ENCODE measurements around the gene MATN3.

MATN3 gene

DNA sequence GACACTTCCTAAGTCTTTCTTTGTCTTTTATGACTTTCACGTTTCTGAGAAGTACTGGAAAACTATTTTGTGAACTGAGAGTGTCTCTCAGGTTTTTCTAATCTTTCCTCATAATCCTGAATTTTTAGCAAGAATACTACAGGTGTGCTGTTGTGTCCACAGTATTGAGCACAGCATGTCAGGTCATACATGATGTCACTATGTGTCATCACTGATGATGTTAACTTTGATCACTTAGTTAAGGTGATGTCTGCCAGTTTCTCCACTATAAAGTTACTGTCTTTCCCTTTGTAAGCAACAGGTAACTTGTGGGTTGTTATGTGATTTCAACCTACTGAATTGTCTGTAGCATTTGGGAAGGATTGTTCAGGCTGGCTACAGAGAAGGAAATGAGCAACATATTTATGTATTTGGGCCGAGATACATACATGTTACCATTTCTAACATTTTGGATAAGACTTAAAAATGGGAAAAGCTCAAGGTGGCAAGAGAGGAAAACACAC lies 11.1 kb downstream of the MATN3 start:
- no peak for DNase-seq

DNA sequence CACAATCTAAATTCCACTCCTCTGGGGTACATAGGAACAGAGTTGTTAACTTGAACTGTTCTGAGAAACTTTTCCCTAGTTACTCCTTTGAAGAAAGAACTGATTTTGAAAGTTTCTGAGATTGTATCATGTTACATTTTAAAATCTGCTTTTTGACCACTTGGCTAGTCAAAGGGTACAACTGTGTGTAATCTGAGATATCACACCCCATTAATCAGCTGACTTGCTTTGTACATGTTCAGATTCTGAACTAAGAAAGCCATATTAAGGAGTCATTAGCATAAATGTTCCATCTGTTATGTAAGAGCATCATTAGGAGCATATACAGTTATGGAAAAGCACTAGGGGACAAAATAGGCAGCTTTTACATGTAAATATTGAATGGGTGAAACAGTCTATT lies 18.7 kb downstream of the MATN3 start:
- DNase-seq = no peak

DNA sequence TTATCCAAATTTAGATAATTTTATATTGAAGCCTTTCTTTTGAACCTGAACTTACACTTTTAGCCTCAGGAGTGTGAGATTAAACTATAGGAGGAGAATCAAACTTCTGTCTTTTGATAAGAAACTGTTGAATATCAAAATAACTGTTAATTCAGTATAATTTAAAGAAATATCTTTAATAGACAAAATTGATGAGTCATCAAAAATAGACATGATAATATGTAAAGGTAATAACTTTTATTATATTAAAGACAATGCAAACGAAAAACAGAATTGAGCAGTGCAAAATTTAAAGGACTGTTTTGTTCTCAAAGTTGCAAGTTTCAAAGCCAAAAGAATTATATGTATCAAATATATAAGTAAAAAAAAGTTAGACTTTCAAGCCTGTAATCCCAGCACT lies 20.6 kb downstream of the MATN3 start:
- no peak for DNase-seq

- DNase-seq = no peak
Measured at GRCh38 chr2:19990416-19990728, 22.1 kb downstream of the MATN3 start.

GRCh38 chr2:19989667-19990415 lies 22.6 kb downstream of the MATN3 start, which contains the start of gene WDR35:
WDR35 (minus strand) TSS chr2:19990105; CDS start chr2:19990015, 90 bp downstream.
- peak; percentile 85 for DNase-seq

DNA sequence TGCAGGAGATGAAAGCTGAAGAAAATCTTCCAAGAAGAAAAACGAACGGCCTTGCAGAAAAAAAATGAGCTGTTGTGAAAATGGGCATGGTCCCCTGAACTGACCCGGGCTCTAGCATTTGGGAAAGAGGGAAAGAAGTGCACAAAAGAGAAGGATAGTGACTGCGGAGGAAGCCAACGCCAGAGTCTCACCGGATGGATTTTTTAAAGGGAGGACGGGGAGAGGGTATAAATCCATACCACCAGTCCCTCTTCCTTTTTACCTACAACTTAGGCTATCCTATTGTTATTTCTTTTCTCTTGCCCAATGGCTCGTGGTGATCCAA lies 23.2 kb downstream of the MATN3 start:
- DNase-seq = no peak

DNA sequence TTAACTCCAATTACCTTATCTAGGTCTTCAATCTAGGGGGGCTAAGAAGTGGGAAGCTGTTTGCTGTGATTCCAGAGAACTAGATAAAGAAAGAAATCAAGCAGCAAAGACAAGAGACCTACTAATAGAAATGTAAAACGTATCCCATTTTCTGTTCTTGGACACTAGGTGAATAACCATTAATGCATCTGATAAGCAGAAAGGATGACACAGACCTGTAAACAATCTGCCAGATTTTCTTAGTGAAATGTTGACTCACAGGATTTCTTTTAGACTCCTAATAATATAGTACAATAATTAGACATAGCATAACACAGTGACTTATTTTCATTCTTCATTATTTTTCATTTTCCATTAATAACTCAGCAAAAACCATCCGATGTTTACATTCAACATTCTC lies 23.9 kb downstream of the MATN3 start:
- DNase-seq = no peak

DNA sequence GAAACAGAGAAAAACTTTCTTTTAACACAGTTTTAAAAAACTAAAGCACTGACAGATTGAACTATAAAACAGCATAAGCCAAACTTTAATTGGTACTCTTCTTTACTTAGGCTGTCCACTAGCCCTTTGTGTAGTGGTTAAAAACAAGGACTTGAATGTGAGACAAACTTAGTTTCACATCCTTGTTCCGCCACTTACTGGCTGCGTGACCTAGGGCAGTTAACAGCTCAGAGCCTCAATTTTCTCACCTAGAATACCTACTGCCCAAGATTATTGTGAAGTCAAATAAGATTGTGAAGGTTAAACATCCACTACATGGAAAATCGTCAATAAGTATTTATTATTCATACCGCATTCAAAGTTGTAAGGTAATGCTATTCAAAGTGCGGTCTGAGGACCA lies 24.5 kb downstream of the MATN3 start:
- DNase-seq = no peak

- DNase-seq = no peak
Measured at GRCh38 chr2:19982268-19982667, 30.2 kb downstream of the MATN3 start.

GRCh38 chr2:19979932-19980331 lies 32.5 kb downstream of the MATN3 start:
- DNase-seq = no peak

DNA sequence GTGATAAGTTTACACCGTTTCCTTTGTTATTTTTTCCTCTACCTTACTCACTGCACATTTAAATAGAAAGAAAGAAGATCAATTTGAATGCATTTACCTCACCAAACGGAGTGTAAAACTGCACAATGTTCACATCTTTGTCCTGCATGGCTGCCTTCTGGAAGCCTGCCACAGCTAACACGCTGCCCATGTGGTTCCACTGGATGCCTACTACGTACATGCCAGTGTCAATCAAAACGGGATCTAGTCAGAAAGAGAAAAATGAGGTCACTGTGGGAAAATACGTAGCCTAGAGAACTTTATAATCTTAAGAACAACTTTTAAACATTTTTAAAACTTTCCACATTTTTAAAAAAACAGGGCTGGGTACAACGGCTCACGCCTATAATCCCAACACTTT lies 39.0 kb downstream of the MATN3 start:
- no peak for DNase-seq

DNA sequence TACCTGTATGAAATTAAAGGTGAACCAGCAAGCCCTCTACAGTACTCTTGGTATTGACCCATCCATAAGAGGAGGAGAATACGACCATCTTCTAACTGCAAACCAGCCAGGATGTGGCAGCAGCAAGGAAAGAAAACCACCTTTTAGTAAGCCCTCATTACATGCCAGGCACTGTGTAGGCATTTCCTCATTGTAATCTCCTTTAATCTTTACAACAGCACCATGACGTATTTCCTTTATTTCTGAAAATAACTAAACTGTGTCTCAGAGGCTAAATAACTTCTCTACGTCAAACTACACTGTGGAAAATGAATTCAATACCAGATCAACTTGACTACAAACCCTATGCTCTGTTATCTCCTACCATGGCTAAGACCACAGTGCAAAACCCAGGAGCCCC lies 40.8 kb downstream of the MATN3 start:
- DNase-seq = no peak

DNA sequence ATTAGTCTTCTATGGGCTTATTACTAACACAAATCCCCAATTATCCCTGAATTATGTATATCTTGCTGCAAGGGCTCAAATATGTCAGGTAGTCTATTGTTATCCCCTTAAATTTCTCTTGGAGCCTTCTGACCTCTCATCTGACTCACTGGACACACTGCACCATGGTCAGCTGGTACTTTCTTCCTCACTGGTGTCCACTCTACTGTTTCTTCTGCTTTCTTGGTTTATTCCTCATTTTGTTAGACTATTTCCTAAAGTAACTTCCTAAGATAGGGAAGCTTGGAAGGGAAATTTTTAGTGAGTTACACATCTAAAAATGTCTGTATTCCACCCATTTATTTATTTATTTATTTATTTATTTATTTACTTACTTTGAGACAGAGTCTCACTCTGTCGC lies 49.1 kb downstream of the MATN3 start:
- DNase-seq = no peak

DNA sequence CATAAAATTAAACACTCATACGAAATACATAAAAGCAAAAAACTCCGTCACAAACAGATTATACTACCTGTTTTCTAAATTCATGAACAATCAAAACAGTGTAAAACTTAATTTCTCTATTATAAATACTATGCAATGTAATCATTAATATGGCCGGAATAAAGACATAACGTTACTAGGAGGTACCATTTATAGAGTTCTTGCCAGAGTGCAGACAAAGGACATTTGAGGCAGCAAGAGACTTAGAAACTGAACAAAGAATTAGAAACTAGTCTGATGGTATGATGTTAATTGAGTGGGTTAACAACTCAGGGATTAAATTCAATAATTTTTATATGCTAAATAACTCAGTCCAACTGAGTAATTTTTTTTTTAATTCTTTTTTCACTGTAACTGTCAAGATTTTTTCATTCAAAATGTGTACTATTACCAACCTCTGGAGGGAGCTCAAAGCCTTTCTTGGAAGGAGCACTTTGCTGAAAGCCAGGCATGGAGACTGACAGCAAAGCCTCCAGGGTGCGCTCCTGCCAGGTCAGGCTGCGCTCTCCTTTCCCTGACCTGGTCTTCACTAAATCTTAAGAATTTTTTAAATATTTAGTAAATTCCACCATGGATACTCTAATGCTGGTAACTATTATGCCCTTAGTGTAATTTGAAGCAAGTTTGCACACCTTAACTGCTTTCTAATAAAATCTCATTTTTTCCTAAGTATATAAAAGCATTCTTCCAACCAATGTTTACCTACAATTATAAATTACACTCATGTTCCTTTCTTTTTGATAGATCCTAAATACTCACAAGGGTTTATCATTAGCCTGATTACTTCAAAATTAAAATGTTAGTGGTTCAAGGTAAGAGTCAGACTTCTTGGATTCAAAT lies 56.7 kb downstream of the MATN3 start:
- no peak for DNase-seq

GRCh38 chr2:19949071-19949470 lies 63.4 kb downstream of the MATN3 start:
- DNase-seq = no peak

GRCh38 chr2:19947184-19947940 lies 65.1 kb downstream of the MATN3 start:
- DNase-seq = no peak

GRCh38 chr2:19944205-19944845 lies 68.1 kb downstream of the MATN3 start:
- no peak for DNase-seq

DNA sequence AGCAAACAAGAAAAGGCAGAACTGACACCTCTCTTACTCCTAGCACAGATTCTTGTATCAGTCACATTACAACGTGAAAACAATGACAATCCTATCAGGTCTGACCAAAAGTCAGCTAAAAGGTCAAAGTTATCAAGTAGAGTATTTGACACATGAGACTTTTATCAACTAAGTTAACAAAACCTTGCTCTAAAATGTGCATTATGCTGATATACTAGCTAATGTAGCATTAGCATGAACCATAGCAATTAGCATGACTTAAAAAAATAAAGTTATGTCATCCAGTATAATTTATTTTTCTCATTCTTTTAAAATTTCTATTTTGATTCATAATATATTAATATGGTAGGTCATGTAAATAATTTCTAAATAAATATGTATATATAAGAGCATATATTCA lies 69.3 kb downstream of the MATN3 start:
- DNase-seq = no peak

GRCh38 chr2:19942199-19942598 lies 70.3 kb downstream of the MATN3 start:
- DNase-seq = no peak
